ENCODE data around the gene WIPF2. TPM values are rescaled to one million over a fixed set of nuclear protein-coding genes. Genes with fewer than 3 reads are reported as not detected.

WIPF2 gene
- total and polyA plus RNA-seq, 2 donors (not counting 1 experiment from before 2014, with no cell fraction given): 7.7 to 48.4 TPM

GRCh38 chr17:40251576-40251975 is 32.5 kb downstream of the WIPF2 start:
- Histone ChIP-seq H4K20me1 (ENCODE audit: control insufficient read depth, insufficient read depth, low read length, poor library complexity, severe bottlenecking) (peaks cover 81% of the 10 kb centered on the region), H3K4me1 (ENCODE audit: control insufficient read depth in 2 of 2, insufficient read depth in 2 of 2, low read length in 2 of 2) (no peaks in the 10 kb centered on the region), H3K79me2 (ENCODE audit: control insufficient read depth, insufficient read depth, low read length) (peaks cover 92% of the 10 kb centered on the region), H2AFZ (ENCODE audit: insufficient read depth, low read depth, low read length, poor library complexity, severe bottlenecking) (no peak overlapping the region), H3K4me2 (replicated peaks; ENCODE audit: low read depth, low read length, poor library complexity, severe bottlenecking) (no peak overlapping the region), H3K9ac (ENCODE audit: low read length) (no peak overlapping the region), H3K27me3 (replicated peaks in 1 of 4; ENCODE audit: control extremely low read depth in 1 of 4, control insufficient read depth in 3 of 4, insufficient read depth in 4 of 4, low read length in 3 of 4) (no peaks in the 10 kb centered on the region), H3K4me3 (ENCODE audit: control extremely low read depth in 1 of 5, extremely low read depth in 1 of 5, insufficient read depth in 1 of 5, low read depth in 2 of 5, low read length in 4 of 5) (no peak overlapping the region), H3K36me3 (replicated peaks in 1 of 2; ENCODE audit: control extremely low read depth in 1 of 2, control insufficient read depth in 1 of 2, extremely low read depth in 1 of 2, insufficient read depth in 2 of 2, low read length in 1 of 2) (peaks cover 0 to 11% of the 10 kb centered on the region in 2 experiments), H3K9me3 (ENCODE audit: control extremely low read depth in 1 of 3, control insufficient read depth in 2 of 3, insufficient read depth in 1 of 3, low read length in 2 of 3) (no peaks in the 10 kb centered on the region), H3K27ac (ENCODE audit: low read length in 2 of 2) (no peak overlapping the region)
- TF ChIP-seq EZH2 (IDR thresholded peaks at IDR 0.05; ENCODE audit: borderline replicate concordance, insufficient read depth, low read depth, low read length, poor library complexity, severe bottlenecking): no peak
- TF ChIP-seq, protein P1, sequence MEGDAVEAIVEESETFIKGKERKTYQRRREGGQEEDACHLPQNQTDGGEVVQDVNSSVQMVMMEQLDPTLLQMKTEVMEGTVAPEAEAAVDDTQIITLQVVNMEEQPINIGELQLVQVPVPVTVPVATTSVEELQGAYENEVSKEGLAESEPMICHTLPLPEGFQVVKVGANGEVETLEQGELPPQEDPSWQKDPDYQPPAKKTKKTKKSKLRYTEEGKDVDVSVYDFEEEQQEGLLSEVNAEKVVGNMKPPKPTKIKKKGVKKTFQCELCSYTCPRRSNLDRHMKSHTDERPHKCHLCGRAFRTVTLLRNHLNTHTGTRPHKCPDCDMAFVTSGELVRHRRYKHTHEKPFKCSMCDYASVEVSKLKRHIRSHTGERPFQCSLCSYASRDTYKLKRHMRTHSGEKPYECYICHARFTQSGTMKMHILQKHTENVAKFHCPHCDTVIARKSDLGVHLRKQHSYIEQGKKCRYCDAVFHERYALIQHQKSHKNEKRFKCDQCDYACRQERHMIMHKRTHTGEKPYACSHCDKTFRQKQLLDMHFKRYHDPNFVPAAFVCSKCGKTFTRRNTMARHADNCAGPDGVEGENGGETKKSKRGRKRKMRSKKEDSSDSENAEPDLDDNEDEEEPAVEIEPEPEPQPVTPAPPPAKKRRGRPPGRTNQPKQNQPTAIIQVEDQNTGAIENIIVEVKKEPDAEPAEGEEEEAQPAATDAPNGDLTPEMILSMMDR (IDR thresholded peaks at IDR 0.05): no peak
- no peak overlapping the region for H3K27ac Mint-ChIP-seq
- no peaks in the 10 kb centered on the region for H3K9me3 Mint-ChIP-seq (ENCODE audit: insufficient read depth)
- ATAC-seq (ENCODE audit: low read depth) (no peak), DNase-seq (no peak)
- intact Hi-C loops (cut with micrococcal nuclease): no loop called here
- H3K27me3 Mint-ChIP-seq: no peaks in the 10 kb centered on the region
- peaks cover 16% of the 10 kb centered on the region for H3K4me1 Mint-ChIP-seq
- ChIA-PET CTCF (no interaction called here), POLR2A (no interaction called here)
- no peak overlapping the region for H3K4me3 Mint-ChIP-seq

GRCh38 chr17:40253565-40253964 is 34.5 kb downstream of the WIPF2 start:
- intact Hi-C loops (cut with micrococcal nuclease): no loop called here
- Histone ChIP-seq H2AFZ (ENCODE audit: insufficient read depth, low read depth, low read length, poor library complexity, severe bottlenecking) (no peak overlapping the region), H3K27ac (ENCODE audit: low read length in 2 of 2) (no peak overlapping the region), H3K27me3 (replicated peaks in 1 of 4; ENCODE audit: control extremely low read depth in 1 of 4, control insufficient read depth in 3 of 4, insufficient read depth in 4 of 4, low read length in 3 of 4) (no peaks in the 10 kb centered on the region), H3K79me2 (ENCODE audit: control insufficient read depth, insufficient read depth, low read length) (peaks cover 87% of the 10 kb centered on the region), H3K36me3 (replicated peaks in 1 of 2; ENCODE audit: control extremely low read depth in 1 of 2, control insufficient read depth in 1 of 2, extremely low read depth in 1 of 2, insufficient read depth in 2 of 2, low read length in 1 of 2) (peaks cover 2 to 28% of the 10 kb centered on the region in 2 experiments), H3K4me1 (ENCODE audit: control insufficient read depth in 2 of 2, insufficient read depth in 2 of 2, low read length in 2 of 2) (no peaks in the 10 kb centered on the region), H3K9ac (ENCODE audit: low read length) (no peak overlapping the region), H3K4me3 (ENCODE audit: control extremely low read depth in 1 of 5, extremely low read depth in 1 of 5, insufficient read depth in 1 of 5, low read depth in 2 of 5, low read length in 4 of 5) (no peak overlapping the region), H3K9me3 (ENCODE audit: control extremely low read depth in 1 of 3, control insufficient read depth in 2 of 3, insufficient read depth in 1 of 3, low read length in 2 of 3) (no peaks in the 10 kb centered on the region), H3K4me2 (replicated peaks; ENCODE audit: low read depth, low read length, poor library complexity, severe bottlenecking) (no peak overlapping the region), H4K20me1 (ENCODE audit: control insufficient read depth, insufficient read depth, low read length, poor library complexity, severe bottlenecking) (peaks cover 69% of the 10 kb centered on the region)
- DNase-seq: no peak
- ChIA-PET CTCF (interaction anchor here (0.7 kb wide), 1 partner anchor 79 kb away, joined by 3 read pairs; no protein-coding TSS in a partner anchor), POLR2A (no interaction called here)
- Mint-ChIP-seq H3K4me3 (no peak overlapping the region), H3K9me3 (ENCODE audit: insufficient read depth) (no peaks in the 10 kb centered on the region), H3K27me3 (no peaks in the 10 kb centered on the region), H3K4me1 (peaks cover 13% of the 10 kb centered on the region), H3K27ac (no peak overlapping the region)
- no peak for ATAC-seq (ENCODE audit: low read depth)
- TF ChIP-seq EZH2 (IDR thresholded peaks at IDR 0.05; ENCODE audit: borderline replicate concordance, insufficient read depth, low read depth, low read length, poor library complexity, severe bottlenecking): no peak
- TF ChIP-seq, protein P1 (IDR thresholded peaks at IDR 0.05): no peak
- WGBS (ENCODE audit: insufficient coverage): no CpG with 5 or more reads among the region's 3 CpGs
